Endothelial cell of umbilical vein (primary cell): ENCODE results near the gene SMC4.

Experiments
- EZH2 ChIP-seq: IDR thresholded peaks from 2 replicates; pipeline ENCODE4 v1.6.1; 2012; ENCODE audit warnings: borderline replicate concordance, low read depth, mild to moderate bottlenecking, moderate library complexity, low read length, inconsistent platforms; ENCODE audit not compliant: severe bottlenecking
- JUN ChIP-seq: IDR thresholded peaks from 2 replicates; pipeline ENCODE4 v1.6.1; 2011; ENCODE audit warnings: borderline replicate concordance, low read depth; ENCODE audit not compliant: insufficient read length, insufficient read depth
- POLR2A ChIP-seq: IDR thresholded peaks from 2 replicates; pipeline ENCODE4 v1.6.1; 2012; ENCODE audit warnings: low read depth, mild to moderate bottlenecking, control low read depth, low read length
- TF ChIP-seq, protein P1 (sequence below), 2 donors: IDR thresholded peaks; 1 replicate in 1 of 2; 2 replicates in 1 of 2; pipeline ENCODE4 v1.5.1; 2011; ENCODE audit warnings: low read length in 2 of 2, mild to moderate bottlenecking in 2 of 2, moderate library complexity in 2 of 2, control low read depth in 1 of 2, inconsistent platforms in 1 of 2, low read depth in 1 of 2; ENCODE audit not compliant: insufficient read depth in 1 of 2; ENCODE audit errors: extremely low read depth in 1 of 2
- TF ChIP-seq, protein P2 (sequence below): IDR thresholded peaks from 2 replicates; pipeline ENCODE4 v1.6.1; 2011; ENCODE audit not compliant: insufficient read depth, insufficient read length

DNA sequence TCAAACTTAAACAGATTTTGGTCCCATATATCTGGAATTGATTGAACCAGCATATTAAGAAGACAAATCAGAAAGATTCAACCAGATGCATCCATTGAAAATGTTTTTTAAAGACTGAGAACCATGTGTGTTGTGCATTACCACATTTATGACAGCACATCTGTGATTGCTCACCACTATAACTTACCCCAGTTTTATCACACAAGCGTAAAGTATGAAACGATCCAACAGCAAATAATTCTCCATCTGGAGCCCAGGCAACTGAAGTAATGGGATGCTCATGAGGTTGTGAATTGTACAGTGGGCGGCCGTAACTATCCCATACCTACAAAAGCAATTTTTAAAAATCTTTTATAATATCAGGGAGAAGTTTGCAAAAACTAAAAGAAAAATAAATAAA is 43.6 kb upstream of the SMC4 start:
- no peak for TF ChIP-seq POLR2A
- TF ChIP-seq, protein P1, sequence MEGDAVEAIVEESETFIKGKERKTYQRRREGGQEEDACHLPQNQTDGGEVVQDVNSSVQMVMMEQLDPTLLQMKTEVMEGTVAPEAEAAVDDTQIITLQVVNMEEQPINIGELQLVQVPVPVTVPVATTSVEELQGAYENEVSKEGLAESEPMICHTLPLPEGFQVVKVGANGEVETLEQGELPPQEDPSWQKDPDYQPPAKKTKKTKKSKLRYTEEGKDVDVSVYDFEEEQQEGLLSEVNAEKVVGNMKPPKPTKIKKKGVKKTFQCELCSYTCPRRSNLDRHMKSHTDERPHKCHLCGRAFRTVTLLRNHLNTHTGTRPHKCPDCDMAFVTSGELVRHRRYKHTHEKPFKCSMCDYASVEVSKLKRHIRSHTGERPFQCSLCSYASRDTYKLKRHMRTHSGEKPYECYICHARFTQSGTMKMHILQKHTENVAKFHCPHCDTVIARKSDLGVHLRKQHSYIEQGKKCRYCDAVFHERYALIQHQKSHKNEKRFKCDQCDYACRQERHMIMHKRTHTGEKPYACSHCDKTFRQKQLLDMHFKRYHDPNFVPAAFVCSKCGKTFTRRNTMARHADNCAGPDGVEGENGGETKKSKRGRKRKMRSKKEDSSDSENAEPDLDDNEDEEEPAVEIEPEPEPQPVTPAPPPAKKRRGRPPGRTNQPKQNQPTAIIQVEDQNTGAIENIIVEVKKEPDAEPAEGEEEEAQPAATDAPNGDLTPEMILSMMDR (IDR thresholded peaks at IDR 0.05; ENCODE audit: extremely low read depth in 1 of 2, insufficient read depth in 1 of 2, low read depth in 1 of 2, low read length in 2 of 2), result no peak
- no peak for TF ChIP-seq EZH2
- TF ChIP-seq JUN, result no peak
- TF ChIP-seq, protein P2, sequence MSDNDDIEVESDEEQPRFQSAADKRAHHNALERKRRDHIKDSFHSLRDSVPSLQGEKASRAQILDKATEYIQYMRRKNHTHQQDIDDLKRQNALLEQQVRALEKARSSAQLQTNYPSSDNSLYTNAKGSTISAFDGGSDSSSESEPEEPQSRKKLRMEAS, result no peak
